Measurements from ENCODE around the gene ADRA1B. TPM values are rescaled to one million over a fixed set of nuclear protein-coding genes. Genes with fewer than 3 reads are reported as not detected.

Gene ADRA1B
- total RNA-seq, 1 experiment from 2014 or later: not detected

DNA sequence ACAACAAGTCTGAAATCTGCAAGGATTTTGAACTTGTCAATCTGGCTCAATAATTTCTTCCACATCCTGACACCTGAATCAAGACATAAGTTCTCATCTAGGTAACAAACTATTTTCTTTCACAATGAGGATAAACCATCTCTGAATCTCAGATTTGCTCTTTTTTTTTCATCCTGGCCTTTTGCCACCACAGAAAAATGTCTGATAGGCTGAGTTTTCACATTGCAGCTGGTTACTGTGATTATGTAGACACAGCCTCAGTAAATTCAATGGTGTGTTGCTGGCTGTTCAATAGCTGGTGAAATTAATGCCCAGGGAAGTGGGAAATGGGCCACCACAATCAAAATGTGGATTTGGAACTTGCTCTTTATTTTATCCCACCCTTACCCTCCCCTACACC, 2.8 kb upstream of the ADRA1B start:
- Mint-ChIP-seq H3K4me3 (no peak overlapping the region), H3K27me3 (ENCODE audit: low read depth) (peaks cover 49% of the 10 kb centered on the region), H3K27ac (no peak overlapping the region), H3K4me1 (peaks cover 14 to 18% of the 10 kb centered on the region in 2 experiments), H3K36me3 (ENCODE audit: insufficient read depth in 1 of 3, low read depth in 3 of 3) (no peaks in the 10 kb centered on the region), H3K9me3 (no peaks in the 10 kb centered on the region)
- H2BK120ac ChIP-seq (ENCODE audit: low read depth, low read length, poor library complexity, severe bottlenecking): no peak overlapping the region
- H3K27me3 ChIP-seq (ENCODE audit: insufficient read depth, low read length): peaks cover 8% of the 10 kb centered on the region; the same call in 1 of the 2 replicates
- no peak overlapping the region for H3K27ac ChIP-seq (ENCODE audit: insufficient read length, low read depth, low read length)
- H2BK20ac ChIP-seq (ENCODE audit: low read depth, low read length, poor library complexity, severe bottlenecking): no peak overlapping the region
- DNase-seq: no peak
- no peak overlapping the region for H3K14ac ChIP-seq (ENCODE audit: insufficient read depth, low read length)
- H2BK15ac ChIP-seq (ENCODE audit: low read depth, low read length): no peak overlapping the region
- no peak overlapping the region for H4K5ac ChIP-seq (ENCODE audit: insufficient read length, low read depth, low read length)
- H2AFZ ChIP-seq (ENCODE audit: low read length): no peak overlapping the region
- H3K56ac ChIP-seq (ENCODE audit: insufficient read length, low read depth, low read length): no peak overlapping the region
- no peaks in the 10 kb centered on the region for H3K79me1 ChIP-seq (ENCODE audit: insufficient read depth, low read depth, low read length, poor library complexity, severe bottlenecking)
- no peak overlapping the region for H3K23ac ChIP-seq (ENCODE audit: insufficient read length, low read depth, low read length)
- no peaks in the 10 kb centered on the region for H3K4me1 ChIP-seq (ENCODE audit: insufficient read depth, low read length)
- no peak overlapping the region for H3K18ac ChIP-seq (ENCODE audit: insufficient read length, low read depth, low read length)
- H2AK5ac ChIP-seq (ENCODE audit: insufficient read length, low read length): no peak overlapping the region
- H3T11ph ChIP-seq (ENCODE audit: low read length): no peak overlapping the region
- H4K91ac ChIP-seq (ENCODE audit: insufficient read length, low read depth, low read length): no peak overlapping the region
- H2BK5ac ChIP-seq (ENCODE audit: insufficient read length, low read length): no peak overlapping the region
- H2BK12ac ChIP-seq (ENCODE audit: insufficient read length, low read depth, low read length): no peak overlapping the region
- TF ChIP-seq, protein P1, sequence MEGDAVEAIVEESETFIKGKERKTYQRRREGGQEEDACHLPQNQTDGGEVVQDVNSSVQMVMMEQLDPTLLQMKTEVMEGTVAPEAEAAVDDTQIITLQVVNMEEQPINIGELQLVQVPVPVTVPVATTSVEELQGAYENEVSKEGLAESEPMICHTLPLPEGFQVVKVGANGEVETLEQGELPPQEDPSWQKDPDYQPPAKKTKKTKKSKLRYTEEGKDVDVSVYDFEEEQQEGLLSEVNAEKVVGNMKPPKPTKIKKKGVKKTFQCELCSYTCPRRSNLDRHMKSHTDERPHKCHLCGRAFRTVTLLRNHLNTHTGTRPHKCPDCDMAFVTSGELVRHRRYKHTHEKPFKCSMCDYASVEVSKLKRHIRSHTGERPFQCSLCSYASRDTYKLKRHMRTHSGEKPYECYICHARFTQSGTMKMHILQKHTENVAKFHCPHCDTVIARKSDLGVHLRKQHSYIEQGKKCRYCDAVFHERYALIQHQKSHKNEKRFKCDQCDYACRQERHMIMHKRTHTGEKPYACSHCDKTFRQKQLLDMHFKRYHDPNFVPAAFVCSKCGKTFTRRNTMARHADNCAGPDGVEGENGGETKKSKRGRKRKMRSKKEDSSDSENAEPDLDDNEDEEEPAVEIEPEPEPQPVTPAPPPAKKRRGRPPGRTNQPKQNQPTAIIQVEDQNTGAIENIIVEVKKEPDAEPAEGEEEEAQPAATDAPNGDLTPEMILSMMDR (conservative IDR thresholded peaks at IDR 0.05): no peak
- H3K4me2 ChIP-seq (ENCODE audit: insufficient read depth, insufficient read length, low read length): no peak overlapping the region
- no peaks in the 10 kb centered on the region for H3K9me3 ChIP-seq (ENCODE audit: control insufficient read depth, low read depth, low read length)
- no peak overlapping the region for H4K8ac ChIP-seq (replicated peaks; ENCODE audit: insufficient read length, low read depth, low read length)
- peaks cover 5% of the 10 kb centered on the region for H3K23me2 ChIP-seq (ENCODE audit: insufficient read length, low read depth, low read length, poor library complexity, severe bottlenecking)
- H4K20me1 ChIP-seq (ENCODE audit: control insufficient read depth, insufficient read depth, insufficient read length): no peaks in the 10 kb centered on the region
- H3K9ac ChIP-seq (ENCODE audit: extremely low read depth, insufficient read length, low read length): no peak overlapping the region
- H3K79me2 ChIP-seq (ENCODE audit: insufficient read depth, low read length): no peaks in the 10 kb centered on the region
- H3K4ac ChIP-seq (ENCODE audit: low read depth, low read length): no peak overlapping the region
